ACC112 (cell line): ENCODE data around the gene RXFP1.

Source experiments
- H2AFZ ChIP-seq: fragments of 200-600 bp; sonication (generic); one replicate; pipeline ENCODE4 v1.6.0; 2017; ENCODE audit warnings: antibody characterized with exemption, low read length; ENCODE audit not compliant: unreplicated experiment
- H3K27ac ChIP-seq: fragments of 200-600 bp; sonication (generic); 2 replicates; pipeline ENCODE4 v1.5.1; 2014; ENCODE audit warnings: low read depth, mild to moderate bottlenecking, antibody characterized with exemption, low read length, moderate library complexity
- H3K27me3 ChIP-seq: fragments of 200-600 bp; sonication (generic); 2 replicates; pipeline ENCODE4 v1.6.1; 2014; ENCODE audit warnings: mild to moderate bottlenecking, antibody characterized with exemption, low read length, moderate library complexity, mixed read lengths; ENCODE audit not compliant: insufficient read depth
- H3K36me3 ChIP-seq: fragments of 200-600 bp; sonication (generic); 2 replicates; pipeline ENCODE4 v1.6.1; 2016; ENCODE audit warnings: mild to moderate bottlenecking, antibody characterized with exemption, low read length, moderate library complexity, mixed read lengths; ENCODE audit not compliant: insufficient read depth
- H3K4me1 ChIP-seq: fragments of 200-600 bp; sonication (generic); one replicate; pipeline ENCODE4 v1.6.1; 2016; ENCODE audit warnings: low read length, mixed read lengths; ENCODE audit not compliant: insufficient read depth, unreplicated experiment, control insufficient read depth
- H3K4me3 ChIP-seq: fragments of 200-600 bp; sonication (generic); 2 replicates; pipeline ENCODE4 v1.5.1; 2014; ENCODE audit warnings: mild to moderate bottlenecking, low read depth, low read length
- H3K79me2 ChIP-seq: fragments of 200-600 bp; sonication (generic); one replicate; pipeline ENCODE4 v1.6.0; 2016; ENCODE audit warnings: low read length; ENCODE audit not compliant: control insufficient read depth, unreplicated experiment, insufficient read depth

Gene RXFP1

DNA sequence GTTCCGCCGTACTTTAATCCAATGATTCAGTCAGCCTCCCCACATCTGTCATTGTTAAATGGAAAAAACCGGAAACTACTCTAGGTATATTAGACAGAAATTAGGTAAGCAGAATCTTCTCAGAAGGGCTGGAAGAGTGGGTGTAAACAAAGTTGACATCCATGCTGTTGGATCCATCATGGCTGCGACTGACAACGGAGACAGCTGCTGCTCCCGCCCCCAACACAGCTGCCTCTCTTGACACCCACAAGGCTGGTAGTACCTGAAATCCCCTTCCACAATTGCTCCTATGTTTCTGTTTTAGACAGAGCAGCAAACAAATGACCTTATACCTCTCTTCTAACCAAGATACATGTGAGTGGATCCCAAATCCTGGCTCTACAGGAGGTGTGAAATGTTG, 66.6 kb downstream of the RXFP1 start:
- H3K27me3 ChIP-seq = no peaks in the 10 kb centered on the region
- H2AFZ ChIP-seq = no peak overlapping the region
- H3K36me3 ChIP-seq = no peaks in the 10 kb centered on the region
- no peak overlapping the region for H3K27ac ChIP-seq
- H3K4me1 ChIP-seq = no peaks in the 10 kb centered on the region
- H3K79me2 ChIP-seq = no peaks in the 10 kb centered on the region
- no peak overlapping the region for H3K4me3 ChIP-seq

DNA sequence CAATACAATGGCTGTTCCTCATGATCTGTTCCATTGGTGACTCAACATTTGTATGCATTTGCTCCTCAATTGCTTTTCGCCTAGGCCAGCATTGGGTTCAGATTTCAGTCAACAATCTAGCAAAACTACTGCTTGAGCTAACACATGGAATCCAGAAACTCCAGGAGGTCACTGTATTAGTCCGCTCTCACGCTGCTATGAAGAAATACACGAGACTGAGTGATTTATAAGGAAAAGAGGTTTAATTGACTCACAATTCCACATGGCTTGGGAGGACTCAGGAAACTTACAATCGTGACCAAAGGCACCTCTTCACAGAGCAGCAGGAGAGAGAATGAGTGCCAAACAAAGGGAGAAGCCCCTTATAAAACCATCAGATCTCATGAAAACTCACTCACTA, 67.1 kb downstream of the RXFP1 start:
- H3K27me3 ChIP-seq = no peaks in the 10 kb centered on the region
- no peaks in the 10 kb centered on the region for H3K36me3 ChIP-seq
- H3K79me2 ChIP-seq = no peaks in the 10 kb centered on the region
- no peaks in the 10 kb centered on the region for H3K4me1 ChIP-seq
- no peak overlapping the region for H2AFZ ChIP-seq
- H3K27ac ChIP-seq = no peak overlapping the region
- H3K4me3 ChIP-seq = no peak overlapping the region

DNA sequence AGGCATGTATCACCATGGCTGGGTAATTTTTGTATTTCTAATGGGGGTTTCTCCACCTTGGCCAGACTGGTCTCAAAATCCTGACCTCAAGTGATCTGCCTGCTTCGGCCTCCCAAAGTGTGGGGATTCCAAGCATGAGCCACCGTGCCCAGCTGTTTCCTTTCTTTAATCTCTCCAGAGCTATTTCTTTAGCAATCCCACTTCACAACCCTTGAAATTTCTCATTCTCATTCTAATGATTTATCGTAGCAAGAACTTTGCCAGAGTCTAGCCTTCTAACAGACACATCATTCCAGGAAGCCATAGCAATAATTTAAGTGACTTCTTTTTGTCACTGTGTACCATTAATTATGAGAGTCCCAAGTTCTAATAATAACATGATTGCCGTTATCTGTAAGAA, 68.6 kb downstream of the RXFP1 start:
- Histone ChIP-seq H3K79me2 (no peaks in the 10 kb centered on the region), H3K36me3 (no peaks in the 10 kb centered on the region), H3K27me3 (no peaks in the 10 kb centered on the region), H3K4me3 (no peak overlapping the region), H3K4me1 (no peaks in the 10 kb centered on the region), H2AFZ (no peak overlapping the region), H3K27ac (no peak overlapping the region)

DNA sequence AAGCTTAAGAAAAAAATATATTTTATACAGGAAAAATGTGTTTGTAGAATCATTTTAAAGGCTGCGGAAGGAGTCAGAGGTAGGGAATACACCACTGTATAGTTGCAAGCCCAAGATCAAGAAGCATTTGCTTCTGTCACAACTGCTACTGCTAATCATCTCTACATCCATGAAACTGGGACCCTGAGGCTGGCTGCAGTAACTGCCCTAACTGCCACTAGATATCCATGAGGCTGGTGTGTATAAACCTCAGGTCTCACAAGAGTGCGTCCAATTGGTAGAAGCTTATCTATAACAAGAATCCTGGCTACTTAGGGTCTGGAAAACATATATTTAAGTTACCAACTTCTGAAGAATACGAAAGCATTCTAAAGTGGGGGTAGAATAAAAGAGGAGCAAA, 69.1 kb downstream of the RXFP1 start:
- no peaks in the 10 kb centered on the region for H3K36me3 ChIP-seq
- H3K4me3 ChIP-seq = no peak overlapping the region
- no peak overlapping the region for H2AFZ ChIP-seq

DNA sequence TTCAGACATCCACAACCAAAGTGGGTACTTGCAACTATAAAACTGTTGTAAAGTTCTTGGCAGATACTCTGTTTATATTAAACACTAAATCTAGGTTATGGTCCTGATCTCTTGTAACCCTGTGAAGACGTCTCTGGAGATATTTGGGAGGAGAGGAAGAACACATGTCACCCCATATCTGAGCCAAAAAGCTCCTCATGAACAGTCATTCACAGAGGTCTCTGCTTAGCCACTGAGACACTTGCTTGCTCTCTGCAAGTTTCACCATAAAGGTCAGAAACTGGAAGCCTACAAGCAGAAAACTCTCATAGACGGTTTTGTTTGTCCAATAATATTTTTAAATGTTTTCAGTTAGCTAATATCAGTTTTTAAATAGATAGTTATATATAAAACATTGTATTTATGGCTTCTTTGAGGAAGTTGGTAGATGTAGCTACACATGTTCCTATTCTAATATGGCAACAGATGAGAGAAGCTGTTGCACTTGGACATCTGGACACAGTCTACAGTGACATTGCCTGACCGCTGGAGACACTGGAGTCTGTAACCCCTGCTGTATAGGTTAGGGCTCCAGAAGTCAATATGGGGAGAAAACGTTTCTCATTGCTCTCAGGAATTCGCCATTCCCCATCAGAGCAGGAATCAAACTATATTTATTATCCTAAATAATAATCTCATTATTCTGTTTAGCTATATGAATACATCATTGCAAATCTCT, 76.4 kb downstream of the RXFP1 start:
- Histone ChIP-seq H3K4me3 (no peak overlapping the region), H3K4me1 (no peaks in the 10 kb centered on the region), H3K79me2 (no peaks in the 10 kb centered on the region), H3K36me3 (no peaks in the 10 kb centered on the region), H2AFZ (no peak overlapping the region), H3K27me3 (no peaks in the 10 kb centered on the region), H3K27ac (no peak overlapping the region)

More for the DNA sequence above, 69.1 kb downstream of the RXFP1 start:
- Histone ChIP-seq H3K4me1 (no peaks in the 10 kb centered on the region), H3K27ac (no peak overlapping the region), H3K27me3 (no peaks in the 10 kb centered on the region), H3K79me2 (no peaks in the 10 kb centered on the region)

DNA sequence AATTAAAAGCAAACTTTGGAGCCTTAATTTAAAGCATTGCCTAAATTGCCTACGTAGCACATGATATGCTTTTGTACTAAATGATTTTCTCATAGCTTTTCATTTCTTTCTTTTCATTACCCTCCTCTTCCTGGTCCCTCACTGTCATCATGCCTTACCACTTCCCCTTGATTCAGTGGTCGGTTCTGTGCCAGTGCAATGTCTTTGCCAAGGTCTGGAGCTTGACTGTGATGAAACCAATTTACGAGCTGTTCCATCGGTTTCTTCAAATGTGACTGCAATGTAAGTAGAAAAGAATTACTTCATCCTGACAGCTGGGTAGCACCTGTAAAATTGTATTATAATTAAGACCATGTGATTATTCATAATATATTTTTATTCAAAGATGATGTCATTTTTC, 77.5 kb downstream of the RXFP1 start:
- no peak overlapping the region for H3K4me3 ChIP-seq
- no peaks in the 10 kb centered on the region for H3K79me2 ChIP-seq
- H3K36me3 ChIP-seq = no peaks in the 10 kb centered on the region
- H3K4me1 ChIP-seq = no peaks in the 10 kb centered on the region
- H2AFZ ChIP-seq = no peak overlapping the region
- no peak overlapping the region for H3K27ac ChIP-seq
- no peaks in the 10 kb centered on the region for H3K27me3 ChIP-seq

DNA sequence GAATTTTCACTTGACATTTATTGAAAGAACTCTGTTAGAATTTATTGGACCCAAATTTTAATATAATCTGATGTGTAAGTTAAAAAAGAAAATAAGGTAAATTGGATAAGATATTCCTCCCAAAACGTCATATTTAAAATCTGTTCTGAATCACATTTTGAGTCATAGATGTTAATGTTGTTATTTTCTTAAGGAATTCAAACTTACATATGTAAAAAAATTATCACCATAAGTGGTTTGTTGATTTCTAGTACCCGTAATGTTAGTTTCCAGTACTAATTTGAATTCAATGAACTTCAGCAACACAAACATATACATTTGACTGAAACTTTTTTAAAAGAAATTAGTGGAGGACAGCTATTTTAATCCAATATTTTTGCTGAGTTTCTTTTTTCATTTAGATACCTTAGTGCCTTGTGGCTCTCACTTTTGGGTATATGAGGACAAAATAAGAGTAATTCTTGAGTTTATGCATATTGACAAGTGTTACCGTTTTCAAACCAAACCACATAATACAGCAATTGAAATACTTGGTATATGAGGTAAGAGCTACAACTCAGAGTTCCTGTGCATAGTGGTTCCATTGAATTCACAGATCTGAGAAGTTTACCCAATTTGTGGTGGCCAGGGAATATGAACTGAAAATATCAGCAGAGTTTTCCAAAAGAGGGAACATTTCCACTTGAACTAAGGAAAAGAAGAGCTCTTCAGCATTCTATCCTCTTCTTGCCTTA, 78.2 kb downstream of the RXFP1 start:
- H3K4me3 ChIP-seq = no peak overlapping the region
- H3K27ac ChIP-seq = no peak overlapping the region
- no peak overlapping the region for H2AFZ ChIP-seq
- H3K79me2 ChIP-seq = no peaks in the 10 kb centered on the region
- H3K36me3 ChIP-seq = no peaks in the 10 kb centered on the region
- H3K4me1 ChIP-seq = no peaks in the 10 kb centered on the region
- no peaks in the 10 kb centered on the region for H3K27me3 ChIP-seq

DNA sequence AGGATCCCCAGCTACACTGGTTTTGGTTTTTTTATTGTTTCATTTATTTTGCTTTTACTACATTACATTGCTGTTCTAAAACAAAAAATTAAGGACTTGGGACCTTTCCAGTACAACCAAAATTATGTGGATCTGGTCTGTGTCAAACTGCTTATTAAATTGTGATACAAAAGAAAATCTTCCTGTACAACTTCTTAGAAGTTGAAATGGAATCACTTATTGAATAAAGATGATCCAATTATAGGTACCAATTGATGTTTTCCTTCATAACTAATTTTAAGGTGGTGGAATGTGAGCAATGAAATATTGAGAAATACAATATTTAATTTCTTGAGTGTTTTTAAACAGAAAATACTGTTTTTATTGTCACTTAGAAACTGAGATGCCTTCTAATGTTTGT, 82.7 kb downstream of the RXFP1 start:
- H2AFZ ChIP-seq = no peak overlapping the region
- no peak overlapping the region for H3K27ac ChIP-seq
- no peak overlapping the region for H3K4me3 ChIP-seq
- no peaks in the 10 kb centered on the region for H3K4me1 ChIP-seq
- no peaks in the 10 kb centered on the region for H3K36me3 ChIP-seq
- no peaks in the 10 kb centered on the region for H3K79me2 ChIP-seq
- H3K27me3 ChIP-seq = no peaks in the 10 kb centered on the region

DNA sequence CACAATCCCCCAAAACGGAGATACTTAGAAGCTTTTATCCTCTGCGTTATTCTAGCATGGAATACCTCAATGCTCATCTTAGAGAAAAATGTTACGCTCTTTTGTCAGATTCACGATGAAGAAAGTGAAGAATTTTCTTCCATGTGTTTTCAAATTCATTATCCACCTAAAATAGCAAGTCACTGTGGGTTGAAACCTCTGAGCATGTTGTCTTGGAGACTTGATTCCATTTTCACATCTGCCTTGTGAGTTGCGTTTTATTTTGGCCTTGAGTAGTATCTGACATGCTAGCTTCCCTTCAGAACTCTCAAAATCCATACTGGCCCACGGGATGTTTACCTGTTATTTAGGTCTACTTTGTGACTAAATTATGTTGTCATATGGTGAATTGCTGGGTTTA, 83.7 kb downstream of the RXFP1 start:
- Histone ChIP-seq H3K36me3 (no peaks in the 10 kb centered on the region), H3K27ac (no peak overlapping the region), H3K4me1 (peaks cover under 1% of the 10 kb centered on the region), H3K79me2 (no peaks in the 10 kb centered on the region), H3K27me3 (no peaks in the 10 kb centered on the region), H2AFZ (no peak overlapping the region), H3K4me3 (no peak overlapping the region)

DNA sequence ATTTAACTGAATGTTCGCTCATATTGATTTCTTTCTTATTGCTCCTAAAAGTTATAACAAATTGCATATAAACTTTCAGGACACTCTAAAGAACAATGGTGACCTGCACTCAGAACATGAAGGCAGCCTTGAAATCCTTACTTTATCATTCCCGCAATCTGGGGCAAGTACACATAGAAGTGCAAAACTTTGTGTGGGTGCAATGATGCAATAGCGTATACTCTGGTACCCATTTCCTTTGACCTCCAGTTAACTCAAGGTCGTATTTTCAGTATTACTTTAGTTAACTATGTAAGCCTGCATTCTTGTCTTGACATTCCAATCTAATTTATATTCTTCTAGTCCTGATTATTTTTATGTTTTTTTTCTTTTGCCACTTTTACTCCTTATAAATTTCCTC, 85.3 kb downstream of the RXFP1 start:
- Histone ChIP-seq H3K36me3 (no peaks in the 10 kb centered on the region), H3K4me3 (no peak overlapping the region), H3K27me3 (no peaks in the 10 kb centered on the region), H3K27ac (no peak overlapping the region), H3K4me1 (peaks cover 14% of the 10 kb centered on the region), H3K79me2 (no peaks in the 10 kb centered on the region), H2AFZ (no peak overlapping the region)

DNA sequence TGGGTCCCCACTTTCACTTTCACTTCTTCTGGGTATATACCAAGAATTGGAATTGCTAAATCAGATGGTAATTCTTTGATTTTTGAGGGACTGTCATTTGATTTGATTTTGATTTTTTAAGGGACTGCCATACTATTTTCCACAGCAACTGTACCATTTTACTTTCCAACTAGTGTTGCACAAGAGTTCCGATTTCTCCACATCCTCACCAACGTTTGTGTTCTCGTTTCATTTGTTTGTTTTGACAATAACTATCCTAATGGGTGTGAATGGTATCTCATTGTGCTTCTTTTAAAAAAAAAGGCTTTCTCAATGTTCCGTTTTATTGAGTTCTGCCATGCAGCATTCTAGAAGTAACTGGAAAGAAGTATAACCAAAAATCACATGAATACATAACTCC, 87.4 kb downstream of the RXFP1 start:
- H3K79me2 ChIP-seq = no peaks in the 10 kb centered on the region
- H3K36me3 ChIP-seq = no peaks in the 10 kb centered on the region
- no peak overlapping the region for H2AFZ ChIP-seq
- no peaks in the 10 kb centered on the region for H3K27me3 ChIP-seq
- peaks cover 14% of the 10 kb centered on the region for H3K4me1 ChIP-seq
- H3K27ac ChIP-seq = no peak overlapping the region
- no peak overlapping the region for H3K4me3 ChIP-seq
